ENCODE measurements around the gene HK3. TPM values are rescaled to one million over a fixed set of nuclear protein-coding genes. Genes with fewer than 3 reads are reported as not detected.
"Not testable (repeated sequence)": the region's sequence is repeated elsewhere in the genome, so short reads cannot be mapped to it uniquely, and the experiment has no call there.

Gene HK3
- polyA plus RNA-seq, 2 donors = 0.49 to 1.6 TPM

DNA sequence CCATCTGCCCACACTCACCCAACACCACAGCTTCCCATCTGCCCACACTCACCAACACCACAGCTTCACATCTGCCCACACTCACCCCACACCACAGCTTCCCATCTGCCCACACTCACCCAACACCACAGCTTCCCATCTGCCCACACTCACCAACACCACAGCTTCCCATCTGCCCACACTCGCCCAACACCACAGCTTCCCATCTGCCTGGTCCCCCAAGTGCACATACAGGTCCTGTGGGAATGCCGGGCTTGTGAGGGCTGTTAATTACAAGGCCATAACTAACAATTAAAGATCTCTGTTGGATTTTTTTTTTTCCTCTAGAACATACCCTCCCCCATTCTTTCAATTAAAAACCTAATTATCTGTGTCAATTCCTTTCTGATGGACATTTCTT is 26.1 kb downstream of the HK3 start:
- not testable (repeated sequence) for H3K27ac ChIP-seq (ENCODE audit: low read depth in 2 of 2, low read length in 1 of 2); H3K36me3 ChIP-seq (ENCODE audit: control insufficient read depth in 2 of 2, insufficient read depth in 2 of 2, low read length in 1 of 2); H3K4me1 ChIP-seq (ENCODE audit: control insufficient read depth in 2 of 2, insufficient read depth in 2 of 2, low read length in 1 of 2); H3K27me3 ChIP-seq (ENCODE audit: control insufficient read depth in 1 of 2, insufficient read depth in 2 of 2, low read length in 2 of 2); H3K9me3 ChIP-seq (ENCODE audit: control insufficient read depth in 2 of 2, insufficient read depth in 1 of 2, low read depth in 1 of 2, low read length in 1 of 2); H3K4me3 ChIP-seq (ENCODE audit: low read depth in 1 of 2, low read length in 2 of 2)
- 59 to 71% methylated on average over 2 of the region's 2 CpGs for WGBS, 2 donors

DNA sequence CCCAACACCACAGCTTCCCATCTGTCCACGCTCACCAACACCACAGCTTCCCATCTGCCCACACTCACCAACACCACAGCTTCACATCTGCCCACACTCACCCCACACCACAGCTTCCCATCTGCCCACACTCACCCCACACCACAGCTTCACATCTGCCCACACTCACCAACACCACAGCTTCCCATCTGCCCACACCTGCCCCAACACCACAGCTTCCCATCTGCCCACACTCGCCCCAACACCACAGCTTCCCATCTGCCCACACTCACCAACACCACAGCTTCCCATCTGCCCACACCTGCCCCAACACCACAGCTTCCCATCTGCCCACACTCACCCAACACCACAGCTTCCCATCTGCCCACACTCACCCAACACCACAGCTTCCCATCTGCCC is 26.6 kb downstream of the HK3 start:
- not testable (repeated sequence) for H3K36me3 ChIP-seq (ENCODE audit: control insufficient read depth in 2 of 2, insufficient read depth in 2 of 2, low read length in 1 of 2); H3K4me1 ChIP-seq (ENCODE audit: control insufficient read depth in 2 of 2, insufficient read depth in 2 of 2, low read length in 1 of 2); H3K4me3 ChIP-seq (ENCODE audit: low read depth in 1 of 2, low read length in 2 of 2); H3K27ac ChIP-seq (ENCODE audit: low read depth in 2 of 2, low read length in 1 of 2); H3K9me3 ChIP-seq (ENCODE audit: control insufficient read depth in 2 of 2, insufficient read depth in 1 of 2, low read depth in 1 of 2, low read length in 1 of 2); H3K27me3 ChIP-seq (ENCODE audit: control insufficient read depth in 1 of 2, insufficient read depth in 2 of 2, low read length in 2 of 2)
- 46 to 62% methylated on average over 2 of the region's 2 CpGs for WGBS, 2 donors

DNA sequence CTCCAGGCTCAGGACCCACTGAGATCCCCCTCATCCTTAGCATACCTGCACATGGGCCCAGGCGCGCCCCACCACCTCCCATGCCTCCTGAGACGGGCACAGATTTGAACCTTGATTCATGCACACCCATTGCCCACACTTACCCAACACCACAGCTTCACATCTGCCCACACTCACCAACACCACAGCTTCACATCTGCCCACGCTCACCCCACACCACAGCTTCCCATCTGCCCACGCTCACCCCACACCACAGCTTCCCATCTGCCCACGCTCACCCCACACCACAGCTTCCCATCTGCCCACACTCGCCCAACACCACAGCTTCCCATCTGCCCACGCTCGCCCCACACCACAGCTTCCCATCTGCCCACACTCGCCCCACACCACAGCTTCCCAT is 28.5 kb downstream of the HK3 start:
- H3K27me3 ChIP-seq (ENCODE audit: control insufficient read depth in 1 of 2, insufficient read depth in 2 of 2, low read length in 2 of 2); H3K4me1 ChIP-seq (ENCODE audit: control insufficient read depth in 2 of 2, insufficient read depth in 2 of 2, low read length in 1 of 2); H3K27ac ChIP-seq (ENCODE audit: low read depth in 2 of 2, low read length in 1 of 2); H3K4me3 ChIP-seq (ENCODE audit: low read depth in 1 of 2, low read length in 2 of 2); H3K9me3 ChIP-seq (ENCODE audit: control insufficient read depth in 2 of 2, insufficient read depth in 1 of 2, low read depth in 1 of 2, low read length in 1 of 2); H3K36me3 ChIP-seq (ENCODE audit: control insufficient read depth in 2 of 2, insufficient read depth in 2 of 2, low read length in 1 of 2): not testable (repeated sequence)
- 75 to 82% methylated on average over 10 of the region's 10 CpGs for WGBS, 2 donors

DNA sequence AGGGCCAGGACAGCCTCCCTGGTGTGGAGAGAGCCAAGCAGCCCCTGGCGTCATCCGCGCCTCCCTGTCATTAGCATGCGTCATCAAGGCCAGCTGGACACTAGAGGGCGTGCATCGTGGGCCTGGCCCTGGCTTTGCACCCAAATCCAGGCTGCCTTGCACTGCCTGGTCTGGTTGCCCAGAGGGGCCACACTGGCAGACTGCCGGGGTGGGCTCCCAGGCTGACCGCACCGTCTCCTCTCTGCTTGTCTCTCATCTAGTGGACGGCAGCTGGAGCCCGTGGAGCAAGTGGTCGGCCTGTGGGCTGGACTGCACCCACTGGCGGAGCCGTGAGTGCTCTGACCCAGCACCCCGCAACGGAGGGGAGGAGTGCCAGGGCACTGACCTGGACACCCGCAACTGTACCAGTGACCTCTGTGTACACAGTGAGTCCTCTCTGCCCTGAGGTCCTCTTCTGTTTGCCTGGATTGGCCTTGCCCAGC is 29.0 kb downstream of the HK3 start:
- WGBS, 2 donors = 55 to 62% methylated on average over 16 to 17 of the region's 17 CpGs
- Histone ChIP-seq H3K27me3 (ENCODE audit: control insufficient read depth in 1 of 2, insufficient read depth in 2 of 2, low read length in 2 of 2) (no peaks in the 10 kb centered on the region), H3K4me3 (ENCODE audit: low read depth in 1 of 2, low read length in 2 of 2) (no peak overlapping the region), H3K4me1 (ENCODE audit: control insufficient read depth in 2 of 2, insufficient read depth in 2 of 2, low read length in 1 of 2) (no peaks in the 10 kb centered on the region), H3K27ac (ENCODE audit: low read depth in 2 of 2, low read length in 1 of 2) (no peak overlapping the region), H3K36me3 (ENCODE audit: control insufficient read depth in 2 of 2, insufficient read depth in 2 of 2, low read length in 1 of 2) (no peaks in the 10 kb centered on the region), H3K9me3 (ENCODE audit: control insufficient read depth in 2 of 2, insufficient read depth in 1 of 2, low read depth in 1 of 2, low read length in 1 of 2) (no peaks in the 10 kb centered on the region)

DNA sequence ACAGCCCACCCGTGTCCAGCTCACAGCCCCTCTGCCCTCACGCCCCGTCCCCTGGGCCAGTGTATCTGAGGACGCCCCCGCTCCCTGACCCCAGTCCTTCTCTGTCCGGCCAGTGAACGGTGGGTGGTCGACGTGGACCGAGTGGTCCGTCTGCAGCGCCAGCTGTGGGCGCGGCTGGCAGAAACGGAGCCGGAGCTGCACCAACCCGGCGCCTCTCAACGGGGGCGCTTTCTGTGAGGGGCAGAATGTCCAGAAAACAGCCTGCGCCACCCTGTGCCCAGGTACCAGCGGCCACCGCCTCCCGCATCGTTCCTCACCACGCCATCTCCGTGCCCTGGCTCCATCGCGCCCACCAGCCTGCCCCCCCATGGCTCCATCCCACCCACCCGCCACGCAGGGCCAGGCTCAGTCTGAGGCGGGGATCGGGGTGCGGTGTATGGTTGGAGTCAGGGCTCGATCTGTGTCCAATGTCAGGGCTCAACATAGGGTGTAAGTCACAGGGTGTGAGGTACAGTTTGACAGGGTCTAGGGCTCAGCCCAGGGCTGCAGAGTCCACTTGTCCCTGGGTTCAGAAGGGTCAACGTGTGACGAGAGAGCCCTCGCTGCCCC is 29.5 kb downstream of the HK3 start:
- no peaks in the 10 kb centered on the region for H3K4me1 ChIP-seq (ENCODE audit: control insufficient read depth in 2 of 2, insufficient read depth in 2 of 2, low read length in 1 of 2)
- H3K4me3 ChIP-seq (ENCODE audit: low read depth in 1 of 2, low read length in 2 of 2) = no peak overlapping the region
- no peaks in the 10 kb centered on the region for H3K9me3 ChIP-seq (ENCODE audit: control insufficient read depth in 2 of 2, insufficient read depth in 1 of 2, low read depth in 1 of 2, low read length in 1 of 2)
- H3K36me3 ChIP-seq (ENCODE audit: control insufficient read depth in 2 of 2, insufficient read depth in 2 of 2, low read length in 1 of 2) = no peaks in the 10 kb centered on the region
- H3K27me3 ChIP-seq (ENCODE audit: control insufficient read depth in 1 of 2, insufficient read depth in 2 of 2, low read length in 2 of 2) = no peaks in the 10 kb centered on the region
- WGBS, 2 donors = 81 to 82% methylated on average over 37 to 38 of the region's 38 CpGs
- H3K27ac ChIP-seq (ENCODE audit: low read depth in 2 of 2, low read length in 1 of 2) = no peak overlapping the region

DNA sequence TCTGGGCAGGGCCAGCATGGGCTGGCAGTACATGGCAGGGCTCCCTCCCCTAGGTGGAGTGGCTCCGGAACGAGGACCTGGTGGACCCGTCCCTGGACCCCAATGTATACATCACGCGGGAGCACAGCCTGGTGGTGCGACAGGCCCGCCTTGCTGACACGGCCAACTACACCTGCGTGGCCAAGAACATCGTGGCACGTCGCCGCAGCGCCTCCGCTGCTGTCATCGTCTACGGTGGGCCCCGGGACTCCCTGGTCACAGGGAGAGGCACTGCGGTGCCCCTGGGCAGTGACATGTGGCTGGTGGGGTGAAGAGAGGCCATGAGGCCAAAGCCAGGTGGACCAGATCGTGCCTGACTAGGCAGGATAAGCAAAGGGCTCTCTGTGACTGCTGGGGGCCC is 30.4 kb downstream of the HK3 start:
- Histone ChIP-seq H3K4me3 (ENCODE audit: low read depth in 1 of 2, low read length in 2 of 2) (no peak overlapping the region), H3K4me1 (ENCODE audit: control insufficient read depth in 2 of 2, insufficient read depth in 2 of 2, low read length in 1 of 2) (no peaks in the 10 kb centered on the region), H3K27ac (ENCODE audit: low read depth in 2 of 2, low read length in 1 of 2) (no peak overlapping the region), H3K27me3 (ENCODE audit: control insufficient read depth in 1 of 2, insufficient read depth in 2 of 2, low read length in 2 of 2) (no peaks in the 10 kb centered on the region), H3K9me3 (ENCODE audit: control insufficient read depth in 2 of 2, insufficient read depth in 1 of 2, low read depth in 1 of 2, low read length in 1 of 2) (no peaks in the 10 kb centered on the region), H3K36me3 (ENCODE audit: control insufficient read depth in 2 of 2, insufficient read depth in 2 of 2, low read length in 1 of 2) (no peaks in the 10 kb centered on the region)
- WGBS, 2 donors = 89 to 90% methylated on average over 20 of the region's 20 CpGs

DNA sequence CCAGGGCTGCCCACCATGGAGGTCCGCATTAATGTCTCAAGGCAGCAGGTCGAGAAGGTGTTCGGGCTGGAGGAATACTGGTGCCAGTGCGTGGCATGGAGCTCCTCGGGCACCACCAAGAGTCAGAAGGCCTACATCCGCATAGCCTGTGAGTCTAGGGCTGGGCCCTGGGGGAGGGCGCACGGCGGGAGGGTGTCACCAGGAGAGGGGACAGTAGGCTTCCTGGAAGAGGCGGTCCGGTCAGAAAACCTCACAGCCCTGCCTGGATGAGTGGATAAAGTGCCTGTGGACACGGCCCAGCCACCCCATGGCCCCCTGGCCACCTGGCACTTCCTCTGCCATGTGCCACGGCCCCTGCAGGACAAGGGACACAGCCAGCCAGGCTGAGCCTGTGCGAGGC is 31.0 kb downstream of the HK3 start:
- no peak overlapping the region for H3K4me3 ChIP-seq (ENCODE audit: low read depth in 1 of 2, low read length in 2 of 2)
- H3K36me3 ChIP-seq (ENCODE audit: control insufficient read depth in 2 of 2, insufficient read depth in 2 of 2, low read length in 1 of 2) = no peaks in the 10 kb centered on the region
- 87 to 88% methylated on average over 14 of the region's 14 CpGs for WGBS, 2 donors
- H3K27me3 ChIP-seq (ENCODE audit: control insufficient read depth in 1 of 2, insufficient read depth in 2 of 2, low read length in 2 of 2) = no peaks in the 10 kb centered on the region
- H3K9me3 ChIP-seq (ENCODE audit: control insufficient read depth in 2 of 2, insufficient read depth in 1 of 2, low read depth in 1 of 2, low read length in 1 of 2) = no peaks in the 10 kb centered on the region
- no peaks in the 10 kb centered on the region for H3K4me1 ChIP-seq (ENCODE audit: control insufficient read depth in 2 of 2, insufficient read depth in 2 of 2, low read length in 1 of 2)
- no peak overlapping the region for H3K27ac ChIP-seq (ENCODE audit: low read depth in 2 of 2, low read length in 1 of 2)

DNA sequence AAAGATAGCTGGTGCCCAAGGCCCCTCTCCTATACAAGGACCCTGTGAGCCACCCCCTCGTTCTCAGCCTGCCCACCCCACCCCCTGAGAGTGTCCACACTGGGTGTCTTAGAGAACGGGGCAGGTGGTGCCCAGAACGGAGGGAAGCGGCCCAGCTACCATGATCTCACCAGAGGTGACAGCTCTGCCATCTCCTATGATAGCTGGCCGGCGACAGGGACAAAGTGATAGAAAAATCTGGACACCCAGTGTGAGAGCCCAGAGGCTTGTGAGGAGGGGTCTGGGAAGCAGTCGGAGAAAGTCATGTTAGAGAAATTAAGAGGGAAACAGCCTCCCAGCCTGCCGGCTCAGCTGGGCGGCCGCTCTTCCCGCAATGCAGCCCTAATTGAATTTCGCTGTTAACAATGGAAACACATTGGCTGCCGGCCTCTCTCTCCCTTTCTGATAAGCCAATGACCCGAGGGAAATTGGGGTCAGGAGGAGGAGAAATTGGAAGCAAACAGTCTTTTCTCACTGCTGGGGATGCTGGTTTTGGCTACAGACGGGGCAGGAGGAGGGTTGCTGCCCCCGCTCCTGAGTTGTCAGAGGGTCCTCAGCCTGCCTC is 32.3 kb downstream of the HK3 start:
- WGBS, 2 donors = 14 to 20% methylated on average over 16 of the region's 16 CpGs
- no peaks in the 10 kb centered on the region for H3K4me1 ChIP-seq (ENCODE audit: control insufficient read depth in 2 of 2, insufficient read depth in 2 of 2, low read length in 1 of 2)
- no peak overlapping the region for H3K4me3 ChIP-seq (ENCODE audit: low read depth in 1 of 2, low read length in 2 of 2)
- no peaks in the 10 kb centered on the region for H3K36me3 ChIP-seq (ENCODE audit: control insufficient read depth in 2 of 2, insufficient read depth in 2 of 2, low read length in 1 of 2)
- H3K9me3 ChIP-seq (ENCODE audit: control insufficient read depth in 2 of 2, insufficient read depth in 1 of 2, low read depth in 1 of 2, low read length in 1 of 2) = no peaks in the 10 kb centered on the region
- H3K27me3 ChIP-seq (ENCODE audit: control insufficient read depth in 1 of 2, insufficient read depth in 2 of 2, low read length in 2 of 2) = peaks cover 0 to 7% of the 10 kb centered on the region in 2 donors
- no peak overlapping the region for H3K27ac ChIP-seq (ENCODE audit: low read depth in 2 of 2, low read length in 1 of 2)

DNA sequence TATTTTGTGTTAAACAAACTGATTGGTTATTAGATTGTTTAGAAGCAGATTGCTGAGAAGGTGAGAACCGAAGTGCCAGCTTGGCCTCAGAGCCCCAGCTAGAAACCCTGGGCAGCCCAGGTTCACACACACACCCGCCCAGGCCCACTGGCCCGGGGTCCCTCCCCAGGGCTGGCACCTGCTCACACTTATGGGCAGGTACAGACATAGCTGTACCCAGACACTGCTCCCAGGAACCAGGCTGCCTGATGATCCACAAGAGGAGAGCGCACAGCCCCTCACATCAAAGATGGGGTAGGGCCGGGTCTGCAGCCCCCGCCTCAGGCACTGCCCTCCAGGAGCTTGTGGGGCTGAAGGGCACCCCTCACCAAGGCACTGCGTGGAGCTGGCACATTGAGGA is 33.2 kb downstream of the HK3 start:
- H3K9me3 ChIP-seq (ENCODE audit: control insufficient read depth in 2 of 2, insufficient read depth in 1 of 2, low read depth in 1 of 2, low read length in 1 of 2) = no peaks in the 10 kb centered on the region
- 74 to 79% methylated on average over 7 of the region's 7 CpGs for WGBS, 2 donors
- H3K27ac ChIP-seq (ENCODE audit: low read depth in 2 of 2, low read length in 1 of 2) = no peak overlapping the region
- H3K4me1 ChIP-seq (ENCODE audit: control insufficient read depth in 2 of 2, insufficient read depth in 2 of 2, low read length in 1 of 2) = no peaks in the 10 kb centered on the region
- peaks cover 0 to 7% of the 10 kb centered on the region in 2 donors for H3K27me3 ChIP-seq (ENCODE audit: control insufficient read depth in 1 of 2, insufficient read depth in 2 of 2, low read length in 2 of 2)
- no peaks in the 10 kb centered on the region for H3K36me3 ChIP-seq (ENCODE audit: control insufficient read depth in 2 of 2, insufficient read depth in 2 of 2, low read length in 1 of 2)
- H3K4me3 ChIP-seq (ENCODE audit: low read depth in 1 of 2, low read length in 2 of 2) = no peak overlapping the region

DNA sequence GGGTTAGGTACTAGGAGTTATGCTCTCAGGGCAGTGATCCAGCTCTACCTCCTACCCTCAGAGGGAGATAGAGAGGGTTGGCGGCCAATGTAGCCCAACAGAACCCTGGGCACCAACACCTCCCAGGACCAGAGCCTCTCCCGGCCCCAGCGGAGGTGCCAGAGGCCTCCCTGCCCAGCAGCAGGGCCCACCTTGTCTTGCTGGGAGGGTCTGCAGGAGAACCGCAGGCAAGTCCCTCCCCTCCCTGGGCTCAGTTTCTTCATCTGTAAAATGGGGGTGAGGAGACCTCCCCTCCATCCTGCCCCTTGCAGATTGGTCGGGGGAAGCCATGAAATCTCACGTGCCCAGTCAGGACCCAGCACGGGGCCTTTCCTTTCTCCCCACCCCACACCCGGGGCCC is 34.4 kb downstream of the HK3 start:
- Histone ChIP-seq H3K27me3 (ENCODE audit: control insufficient read depth in 1 of 2, insufficient read depth in 2 of 2, low read length in 2 of 2) (peaks cover 0 to 7% of the 10 kb centered on the region in 2 donors), H3K36me3 (ENCODE audit: control insufficient read depth in 2 of 2, insufficient read depth in 2 of 2, low read length in 1 of 2) (no peaks in the 10 kb centered on the region)
- 83 to 84% methylated on average over 8 of the region's 8 CpGs for WGBS, 2 donors

More for the DNA sequence above, 34.4 kb downstream of the HK3 start:
- Histone ChIP-seq H3K9me3 (ENCODE audit: control insufficient read depth in 2 of 2, insufficient read depth in 1 of 2, low read depth in 1 of 2, low read length in 1 of 2) (no peaks in the 10 kb centered on the region), H3K27ac (ENCODE audit: low read depth in 2 of 2, low read length in 1 of 2) (no peak overlapping the region), H3K4me3 (ENCODE audit: low read depth in 1 of 2, low read length in 2 of 2) (no peak overlapping the region), H3K4me1 (ENCODE audit: control insufficient read depth in 2 of 2, insufficient read depth in 2 of 2, low read length in 1 of 2) (no peaks in the 10 kb centered on the region)

All from esophagus (tissue), 2 donors.